ENCODE results near the gene BAG1. TPM values are rescaled to one million over a fixed set of nuclear protein-coding genes. Genes with fewer than 3 reads are reported as not detected.
A peak's percentile ranks its signal among the peaks of the same experiment; 100 is the strongest.

The BAG1 gene
- total RNA-seq, 3 donors from 2014 or later, result 34.7 to 54.7 (median 44.9) TPM

DNA sequence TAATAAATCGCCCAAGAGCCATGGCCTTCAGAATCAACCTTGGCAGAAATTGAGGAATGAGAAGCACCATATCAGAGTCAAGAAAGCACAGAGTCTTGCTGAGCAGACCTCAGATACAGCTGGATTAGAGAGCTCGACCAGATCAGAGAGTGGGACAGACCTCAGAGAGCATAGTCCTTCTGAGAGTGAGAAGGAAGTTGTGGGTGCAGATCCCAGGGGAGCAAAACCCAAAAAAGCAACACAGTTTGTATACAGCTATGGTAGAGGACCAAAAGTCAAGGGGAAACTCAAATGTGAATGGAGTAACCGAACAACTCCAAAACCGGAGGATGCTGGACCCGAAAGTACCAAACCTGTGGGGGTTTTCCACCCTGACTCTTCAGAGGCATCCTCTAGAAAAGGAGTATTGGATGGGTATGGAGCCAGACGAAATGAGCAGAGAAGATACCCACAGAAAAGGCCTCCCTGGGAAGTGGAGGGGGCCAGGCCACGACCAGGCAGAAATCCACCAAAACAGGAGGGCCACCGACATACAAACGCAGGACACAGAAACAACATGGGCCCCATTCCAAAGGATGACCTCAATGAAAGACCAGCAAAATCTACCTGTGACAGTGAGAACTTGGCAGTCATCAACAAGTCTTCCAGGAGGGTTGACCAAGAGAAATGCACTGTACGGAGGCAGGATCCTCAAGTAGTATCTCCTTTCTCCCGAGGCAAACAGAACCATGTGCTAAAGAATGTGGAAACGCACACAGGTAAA, 30.3 kb upstream of the BAG1 start:
- H3K27ac ChIP-seq, result no peak overlapping the region
- intact Hi-C loops (cut with DNase I; ENCODE audit: low total_unique reads), result no loop called here
- TF ChIP-seq POLR2A (IDR thresholded peaks at IDR 0.05) (no peak), POLR2AphosphoS5 (IDR thresholded peaks at IDR 0.05) (no peak)
- TF ChIP-seq, protein P1, sequence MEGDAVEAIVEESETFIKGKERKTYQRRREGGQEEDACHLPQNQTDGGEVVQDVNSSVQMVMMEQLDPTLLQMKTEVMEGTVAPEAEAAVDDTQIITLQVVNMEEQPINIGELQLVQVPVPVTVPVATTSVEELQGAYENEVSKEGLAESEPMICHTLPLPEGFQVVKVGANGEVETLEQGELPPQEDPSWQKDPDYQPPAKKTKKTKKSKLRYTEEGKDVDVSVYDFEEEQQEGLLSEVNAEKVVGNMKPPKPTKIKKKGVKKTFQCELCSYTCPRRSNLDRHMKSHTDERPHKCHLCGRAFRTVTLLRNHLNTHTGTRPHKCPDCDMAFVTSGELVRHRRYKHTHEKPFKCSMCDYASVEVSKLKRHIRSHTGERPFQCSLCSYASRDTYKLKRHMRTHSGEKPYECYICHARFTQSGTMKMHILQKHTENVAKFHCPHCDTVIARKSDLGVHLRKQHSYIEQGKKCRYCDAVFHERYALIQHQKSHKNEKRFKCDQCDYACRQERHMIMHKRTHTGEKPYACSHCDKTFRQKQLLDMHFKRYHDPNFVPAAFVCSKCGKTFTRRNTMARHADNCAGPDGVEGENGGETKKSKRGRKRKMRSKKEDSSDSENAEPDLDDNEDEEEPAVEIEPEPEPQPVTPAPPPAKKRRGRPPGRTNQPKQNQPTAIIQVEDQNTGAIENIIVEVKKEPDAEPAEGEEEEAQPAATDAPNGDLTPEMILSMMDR (IDR thresholded peaks at IDR 0.05), result no peak
- peaks cover 0 to 29% of the 10 kb centered on the region in 2 donors for H3K4me1 ChIP-seq
- no peak overlapping the region for H3K4me3 ChIP-seq
- H3K36me3 ChIP-seq, result no peaks in the 10 kb centered on the region
- H3K9me3 ChIP-seq, result no peaks in the 10 kb centered on the region
- no peak for DNase-seq (ENCODE audit: low spot score in 2 of 2)
- no peaks in the 10 kb centered on the region for H3K27me3 ChIP-seq

DNA sequence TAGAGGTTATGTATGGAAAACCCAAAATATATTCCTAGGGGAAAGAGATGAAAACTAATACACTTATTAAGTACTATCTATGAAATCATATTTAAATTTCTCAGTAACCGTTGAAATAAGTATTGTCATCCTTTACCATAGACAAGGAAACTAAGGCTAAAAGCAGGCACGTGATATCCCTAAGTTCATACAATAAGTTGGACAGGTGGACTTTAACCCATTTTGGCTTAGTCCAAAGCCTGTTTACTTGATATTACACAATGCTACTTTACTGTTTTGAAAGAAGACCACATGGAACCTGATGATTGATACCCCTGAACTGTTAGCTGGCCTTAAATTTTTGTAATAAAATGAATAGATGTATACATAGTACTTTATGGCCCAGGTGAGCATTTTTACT, 29.3 kb upstream of the BAG1 start:
- TF ChIP-seq, protein P1 (IDR thresholded peaks at IDR 0.05), result no peak
- TF ChIP-seq POLR2A (IDR thresholded peaks at IDR 0.05) (no peak), POLR2AphosphoS5 (IDR thresholded peaks at IDR 0.05) (no peak)
- Histone ChIP-seq H3K27ac (peak overlapping the region in 1 of 2 donors; percentile 27), H3K4me1 (peaks cover 0 to 29% of the 10 kb centered on the region in 2 donors), H3K4me3 (no peak overlapping the region), H3K27me3 (no peaks in the 10 kb centered on the region), H3K36me3 (no peaks in the 10 kb centered on the region), H3K9me3 (no peaks in the 10 kb centered on the region)
- DNase-seq (ENCODE audit: low spot score in 2 of 2), result no peak
- intact Hi-C loops (cut with DNase I; ENCODE audit: low total_unique reads), result no loop called here

DNA sequence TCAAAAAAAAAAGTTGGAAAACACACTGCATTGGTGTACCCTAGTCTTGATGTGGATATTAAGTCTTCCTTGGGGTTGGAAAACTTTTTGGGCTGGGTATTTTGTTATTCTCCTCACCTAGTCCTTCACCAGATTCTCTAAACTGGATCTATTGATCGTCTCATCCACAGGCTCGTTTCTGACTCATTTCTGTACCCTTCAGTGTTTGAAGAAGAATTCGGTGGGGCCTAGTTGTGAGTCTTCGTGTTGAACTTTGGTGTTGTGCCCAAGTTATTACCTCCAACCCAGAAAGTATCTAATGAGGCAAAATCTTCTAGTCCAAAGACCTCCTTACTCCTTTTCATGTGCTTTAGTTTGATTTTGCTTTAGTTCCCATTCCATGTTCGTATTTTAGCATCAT, 27.4 kb upstream of the BAG1 start:
- Histone ChIP-seq H3K4me3 (peak overlapping the region in 2 of 3 donors; percentile 93 to 95), H3K9me3 (no peaks in the 10 kb centered on the region), H3K27ac (peak overlapping the region; percentile 100), H3K36me3 (no peaks in the 10 kb centered on the region), H3K27me3 (no peaks in the 10 kb centered on the region), H3K4me1 (peaks cover 0 to 14% of the 10 kb centered on the region in 2 donors)
- DNase-seq (ENCODE audit: low spot score in 2 of 2), result no peak
- intact Hi-C loops (cut with DNase I; ENCODE audit: low total_unique reads), result no loop called here
- TF ChIP-seq POLR2AphosphoS5 (IDR thresholded peaks at IDR 0.05) (no peak), POLR2A (IDR thresholded peaks at IDR 0.05) (no peak)
- TF ChIP-seq, protein P1 (IDR thresholded peaks at IDR 0.05), result no peak

DNA sequence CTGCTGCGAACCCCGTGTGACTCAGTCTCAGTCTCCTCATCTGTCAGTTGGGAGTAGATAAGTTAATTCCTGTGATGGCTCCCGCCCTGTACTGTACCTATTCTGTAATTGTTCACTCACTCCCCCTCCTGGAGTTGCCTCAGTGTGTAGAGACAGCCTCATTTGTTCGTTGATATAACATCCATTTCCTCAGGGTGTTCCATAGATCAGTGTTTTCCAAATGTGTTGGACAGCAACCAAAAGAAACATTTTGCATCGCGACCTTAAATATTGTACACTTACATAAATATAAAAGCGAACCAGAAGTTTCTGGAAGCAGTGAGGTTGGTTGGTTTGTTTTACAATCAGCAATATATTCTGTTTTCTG, 26.5 kb upstream of the BAG1 start:
- Histone ChIP-seq H3K36me3 (no peaks in the 10 kb centered on the region), H3K27me3 (no peaks in the 10 kb centered on the region), H3K9me3 (no peaks in the 10 kb centered on the region), H3K27ac (peak overlapping the region; percentile 100), H3K4me1 (peaks cover 0 to 6% of the 10 kb centered on the region in 2 donors), H3K4me3 (peak overlapping the region; percentile 82 to 95 (median 93))
- TF ChIP-seq, protein P1 (IDR thresholded peaks at IDR 0.05), result no peak
- TF ChIP-seq POLR2A (IDR thresholded peaks at IDR 0.05), result no peak
- TF ChIP-seq POLR2AphosphoS5 (IDR thresholded peaks at IDR 0.05), result no peak
- DNase-seq (ENCODE audit: low spot score in 2 of 2), result no peak
- intact Hi-C loops (cut with DNase I; ENCODE audit: low total_unique reads), result no loop called here

DNA sequence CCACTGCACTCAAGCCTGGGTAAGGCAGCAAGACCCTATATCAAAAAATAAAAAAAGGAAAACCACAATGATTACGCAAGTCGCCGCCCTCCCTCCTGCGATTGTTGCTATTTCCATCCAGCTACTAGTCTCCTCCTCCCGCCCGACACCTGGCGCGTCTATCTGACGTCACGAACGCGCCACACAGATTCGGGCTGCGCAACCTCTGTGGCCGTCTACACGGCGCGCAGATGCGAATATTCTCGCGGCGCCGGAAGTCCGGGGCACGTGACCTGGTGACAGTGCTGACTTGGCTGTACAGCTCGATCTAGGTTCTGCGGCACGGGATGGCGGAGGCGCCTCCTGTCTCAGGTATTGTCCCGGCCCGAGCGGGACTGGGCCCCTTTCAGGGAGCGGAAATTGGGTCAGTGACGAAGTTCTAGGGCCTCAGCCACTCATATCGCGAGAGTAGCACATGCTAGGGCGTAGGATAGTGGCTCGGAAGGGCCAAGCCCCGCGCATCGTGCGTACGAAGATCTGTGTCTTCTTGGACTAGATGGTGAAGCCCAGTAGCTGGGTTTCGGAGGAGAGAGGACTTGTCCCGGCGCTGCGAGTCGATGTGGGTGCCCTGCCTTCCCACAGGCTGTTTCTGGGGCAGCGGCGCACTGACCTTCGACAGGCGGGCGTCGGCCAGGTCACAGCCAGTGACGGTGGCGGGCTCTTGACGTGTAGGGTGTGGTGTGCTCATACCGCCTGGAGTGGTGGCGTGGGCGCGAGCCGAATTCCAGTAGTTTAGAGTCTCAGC, 25.9 kb upstream of the BAG1 start, which contains the start of gene NFX1:
TSS of gene NFX1 (plus strand) at position 270 of the 784 bp plus-strand sequence. CDS start at position 327, 57 bp downstream.
- H3K4me3 ChIP-seq, result peak within 1 kb of the TSS; percentile 82 to 95 (median 93)
- peaks cover 0 to 6% of the 10 kb centered on the region in 2 donors for H3K4me1 ChIP-seq
- H3K27ac ChIP-seq, result peak within 1 kb of the TSS; percentile 100
- no peaks in the 10 kb centered on the region for H3K36me3 ChIP-seq
- no peaks in the 10 kb centered on the region for H3K27me3 ChIP-seq
- TF ChIP-seq POLR2AphosphoS5 (IDR thresholded peaks at IDR 0.05) (peak; percentile 97 to 100 (median 99)), POLR2A (IDR thresholded peaks at IDR 0.05) (peak; percentile 87)
- TF ChIP-seq, protein P1 (IDR thresholded peaks at IDR 0.05), result peak in 1 of 3 donors; percentile 21
- intact Hi-C loops (cut with DNase I; ENCODE audit: low total_unique reads), result no loop called here
- DNase-seq (ENCODE audit: low spot score in 2 of 2), result peak; percentile 98 to 99
- H3K9me3 ChIP-seq, result no peaks in the 10 kb centered on the region
